ENCODE results near the gene BARHL1. TPM values are rescaled to one million over a fixed set of nuclear protein-coding genes. Genes with fewer than 3 reads are reported as not detected.

Gene BARHL1
- total and polyA plus RNA-seq, 9 of the 15 experiments (the other 6 are each of a cell fraction or from before 2014, with no cell fraction given): not detected

GRCh38 chr9:132615774-132616173, 33.4 kb downstream of the BARHL1 start:
- H3K9ac ChIP-seq (ENCODE audit: insufficient read depth in 1 of 2, low read depth in 2 of 2, low read length in 2 of 2): no peak overlapping the region
- H3K4me1 ChIP-seq (replicated peaks in 1 of 2; ENCODE audit: control insufficient read depth in 2 of 2, insufficient read depth in 2 of 2, low read length in 2 of 2): no peaks in the 10 kb centered on the region
- TF ChIP-seq ZNF217 (CRISPR knock-in tag; IDR thresholded peaks at IDR 0.05) (no peak), POLR2AphosphoS5 (IDR thresholded peaks at IDR 0.05; ENCODE audit: control insufficient read depth, insufficient read depth, low read depth, low read length) (no peak), RNF2 (IDR thresholded peaks at IDR 0.05) (no peak), CEBPG (CRISPR knock-in tag; IDR thresholded peaks at IDR 0.05) (no peak), CEBPG (tag; conservative IDR thresholded peaks at IDR 0.05 in 1 of 2, IDR thresholded peaks at IDR 0.05 in 1 of 2) (no peak), BRF1 (IDR thresholded peaks at IDR 0.05; ENCODE audit: borderline replicate concordance, extremely low read depth, insufficient read length) (no peak), SMAD1 (IDR thresholded peaks at IDR 0.05; ENCODE audit: low read depth, low read length, partially characterized antibody) (no peak), HDAC8 (tag; IDR thresholded peaks at IDR 0.05) (no peak), KLF13 (tag; IDR thresholded peaks at IDR 0.05; ENCODE audit: borderline replicate concordance, low read depth) (no peak), CAMTA2 (CRISPR knock-in tag; conservative IDR thresholded peaks at IDR 0.05) (no peak), ZNF311 (CRISPR knock-in tag; IDR thresholded peaks at IDR 0.05) (no peak), CREB1 (IDR thresholded peaks at IDR 0.05) (no peak), CREB1 (CRISPR knock-in tag; IDR thresholded peaks at IDR 0.05) (no peak), TSC22D4 (tag; IDR thresholded peaks at IDR 0.05) (no peak)
- no peaks in the 10 kb centered on the region for H3K9me3 ChIP-seq (replicated peaks; ENCODE audit: control insufficient read depth, insufficient read depth, low read depth, low read length)
- H3K4me2 ChIP-seq (ENCODE audit: insufficient read depth, low read length): no peak overlapping the region
- ATAC-seq (no peak), DNase-seq (ENCODE audit: extremely low read depth in 1 of 4, low spot score in 3 of 4) (no peak), FAIRE-seq (no peak)
- intact Hi-C loops (cut with micrococcal nuclease): no loop called here
- CTCF ChIA-PET (ENCODE audit: low intra/inter-chr PET ratio): interaction anchor here (0.6 kb wide), 1 partner anchor 27 kb away, joined by 3 read pairs; no protein-coding TSS in a partner anchor
- H3K27ac ChIP-seq (ENCODE audit: extremely low read depth, low read depth, low read length): no peak overlapping the region
- in situ Hi-C loops (cut with MboI): no loop called here
- H2AFZ ChIP-seq (ENCODE audit: low read depth, low read length): no peak overlapping the region
- H3K36me3 ChIP-seq (ENCODE audit: control insufficient read depth, insufficient read depth, low read length): peaks cover 90% of the 10 kb centered on the region
- POLR2A ChIA-PET: interaction anchor here (1.2 kb wide), 1 partner anchor 10 kb away, joined by 5 read pairs; no protein-coding TSS in a partner anchor
- WGBS (ENCODE audit: insufficient coverage, low coverage, missing lambda C conversion rate): 65% methylated on average over 2 of the region's 2 CpGs
- BruUV-seq (replicated peaks): no TSS peak
- no peaks in the 10 kb centered on the region for H4K20me1 ChIP-seq (replicated peaks; ENCODE audit: control insufficient read depth, insufficient read depth, low read length)
- no peaks in the 10 kb centered on the region for H3K9me1 ChIP-seq (ENCODE audit: control insufficient read depth, insufficient read depth, low read length)
- H3K79me2 ChIP-seq (ENCODE audit: control insufficient read depth, insufficient read depth, low read length): no peaks in the 10 kb centered on the region
- H3K27me3 ChIP-seq (ENCODE audit: control insufficient read depth in 2 of 2, insufficient read depth in 2 of 2, low read length in 2 of 2): no peaks in the 10 kb centered on the region
- no peak overlapping the region for H3K4me3 ChIP-seq

Data from K562 (cell line).